ENCODE measurements around the gene PTP4A2. TPM values are rescaled to one million over a fixed set of nuclear protein-coding genes. Genes with fewer than 3 reads are reported as not detected.

The PTP4A2 gene
- total and polyA plus RNA-seq, 2 of the 13 experiments (the other 11 are each of a cell fraction or from before 2014, with no cell fraction given) = 173 to 225 TPM

DNA sequence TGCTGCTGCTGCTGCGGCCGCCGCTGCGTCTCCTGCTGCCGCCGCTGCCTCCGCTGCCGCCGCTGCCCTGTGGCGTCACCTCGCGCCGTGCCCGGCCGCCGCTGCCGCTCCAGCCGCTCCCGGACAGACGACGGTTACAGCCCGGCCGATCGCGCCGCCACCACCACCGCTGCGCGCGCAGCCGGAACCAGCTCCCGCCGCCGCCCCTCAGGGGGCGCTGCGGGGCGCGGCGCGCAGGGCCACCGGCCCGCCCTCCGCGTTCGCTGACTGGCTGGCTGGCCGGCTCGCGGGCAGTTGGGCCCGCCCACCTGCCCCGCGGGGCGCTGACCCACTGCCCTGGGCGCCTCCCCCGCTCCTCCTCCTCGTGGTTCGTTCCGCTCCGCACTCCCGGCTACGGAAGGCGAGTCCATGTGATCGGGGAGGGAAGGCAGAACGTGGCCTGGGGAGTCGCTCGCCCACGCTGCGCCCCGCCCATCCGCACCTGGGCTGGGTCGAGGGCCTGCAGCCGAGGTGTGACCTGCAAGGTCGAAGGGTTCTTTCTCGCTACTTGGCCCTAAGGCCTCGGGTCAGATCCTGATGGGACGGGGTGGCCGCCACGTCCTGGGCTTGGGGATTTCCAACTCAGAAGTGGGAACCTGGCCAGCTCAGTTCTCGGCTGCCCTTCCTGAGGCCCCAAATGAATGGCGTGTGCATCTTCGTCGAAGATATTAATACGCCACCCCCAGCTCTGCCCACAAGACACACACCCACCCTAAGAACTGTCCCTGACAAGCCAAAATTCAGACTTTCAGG, at the start of gene PTP4A2 (continued):
- TF ChIP-seq, protein P1, sequence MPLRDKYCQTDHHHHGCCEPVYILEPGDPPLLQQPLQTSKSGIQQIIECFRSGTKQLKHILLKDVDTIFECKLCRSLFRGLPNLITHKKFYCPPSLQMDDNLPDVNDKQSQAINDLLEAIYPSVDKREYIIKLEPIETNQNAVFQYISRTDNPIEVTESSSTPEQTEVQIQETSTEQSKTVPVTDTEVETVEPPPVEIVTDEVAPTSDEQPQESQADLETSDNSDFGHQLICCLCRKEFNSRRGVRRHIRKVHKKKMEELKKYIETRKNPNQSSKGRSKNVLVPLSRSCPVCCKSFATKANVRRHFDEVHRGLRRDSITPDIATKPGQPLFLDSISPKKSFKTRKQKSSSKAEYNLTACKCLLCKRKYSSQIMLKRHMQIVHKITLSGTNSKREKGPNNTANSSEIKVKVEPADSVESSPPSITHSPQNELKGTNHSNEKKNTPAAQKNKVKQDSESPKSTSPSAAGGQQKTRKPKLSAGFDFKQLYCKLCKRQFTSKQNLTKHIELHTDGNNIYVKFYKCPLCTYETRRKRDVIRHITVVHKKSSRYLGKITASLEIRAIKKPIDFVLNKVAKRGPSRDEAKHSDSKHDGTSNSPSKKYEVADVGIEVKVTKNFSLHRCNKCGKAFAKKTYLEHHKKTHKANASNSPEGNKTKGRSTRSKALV (CRISPR knock-in tag; IDR thresholded peaks at IDR 0.05) = peak; percentile 76
- no peak for TF ChIP-seq GRHL1 (CRISPR knock-in tag; conservative IDR thresholded peaks at IDR 0.05)
- TF ChIP-seq HOXA9 (CRISPR knock-in tag; IDR thresholded peaks at IDR 0.05; ENCODE audit: borderline replicate concordance) = peak; percentile 90
- TF ChIP-seq RFXANK (CRISPR knock-in tag; IDR thresholded peaks at IDR 0.05) = peak; percentile 84; the same call in 1 of the 2 replicates
- TF ChIP-seq TERF1 (CRISPR knock-in tag; IDR thresholded peaks at IDR 0.05) = no peak
- TF ChIP-seq TARDBP (CRISPR knock-in tag; IDR thresholded peaks at IDR 0.05) = peak; percentile 88
- TF ChIP-seq, protein P2, sequence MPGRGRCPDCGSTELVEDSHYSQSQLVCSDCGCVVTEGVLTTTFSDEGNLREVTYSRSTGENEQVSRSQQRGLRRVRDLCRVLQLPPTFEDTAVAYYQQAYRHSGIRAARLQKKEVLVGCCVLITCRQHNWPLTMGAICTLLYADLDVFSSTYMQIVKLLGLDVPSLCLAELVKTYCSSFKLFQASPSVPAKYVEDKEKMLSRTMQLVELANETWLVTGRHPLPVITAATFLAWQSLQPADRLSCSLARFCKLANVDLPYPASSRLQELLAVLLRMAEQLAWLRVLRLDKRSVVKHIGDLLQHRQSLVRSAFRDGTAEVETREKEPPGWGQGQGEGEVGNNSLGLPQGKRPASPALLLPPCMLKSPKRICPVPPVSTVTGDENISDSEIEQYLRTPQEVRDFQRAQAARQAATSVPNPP (CRISPR knock-in tag; IDR thresholded peaks at IDR 0.05) = peak; percentile 93
- peak; percentile 50; the same call in 1 of the 2 replicates for TF ChIP-seq MEIS2 (CRISPR knock-in tag; IDR thresholded peaks at IDR 0.05)
- TF ChIP-seq, protein P3, sequence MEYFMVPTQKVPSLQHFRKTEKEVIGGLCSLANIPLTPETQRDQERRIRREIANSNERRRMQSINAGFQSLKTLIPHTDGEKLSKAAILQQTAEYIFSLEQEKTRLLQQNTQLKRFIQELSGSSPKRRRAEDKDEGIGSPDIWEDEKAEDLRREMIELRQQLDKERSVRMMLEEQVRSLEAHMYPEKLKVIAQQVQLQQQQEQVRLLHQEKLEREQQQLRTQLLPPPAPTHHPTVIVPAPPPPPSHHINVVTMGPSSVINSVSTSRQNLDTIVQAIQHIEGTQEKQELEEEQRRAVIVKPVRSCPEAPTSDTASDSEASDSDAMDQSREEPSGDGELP (IDR thresholded peaks at IDR 0.05; ENCODE audit: borderline replicate concordance, low read depth) = peak; percentile 55; the same call in 1 of the 2 replicates
- TF ChIP-seq, protein P4, sequence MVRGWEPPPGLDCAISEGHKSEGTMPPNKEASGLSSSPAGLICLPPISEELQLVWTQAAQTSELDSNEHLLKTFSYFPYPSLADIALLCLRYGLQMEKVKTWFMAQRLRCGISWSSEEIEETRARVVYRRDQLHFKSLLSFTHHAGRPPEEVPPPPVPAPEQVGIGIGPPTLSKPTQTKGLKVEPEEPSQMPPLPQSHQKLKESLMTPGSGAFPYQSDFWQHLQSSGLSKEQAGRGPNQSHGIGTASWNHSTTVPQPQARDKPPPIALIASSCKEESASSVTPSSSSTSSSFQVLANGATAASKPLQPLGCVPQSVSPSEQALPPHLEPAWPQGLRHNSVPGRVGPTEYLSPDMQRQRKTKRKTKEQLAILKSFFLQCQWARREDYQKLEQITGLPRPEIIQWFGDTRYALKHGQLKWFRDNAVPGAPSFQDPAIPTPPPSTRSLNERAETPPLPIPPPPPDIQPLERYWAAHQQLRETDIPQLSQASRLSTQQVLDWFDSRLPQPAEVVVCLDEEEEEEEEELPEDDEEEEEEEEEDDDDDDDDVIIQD (CRISPR knock-in tag; IDR thresholded peaks at IDR 0.05; ENCODE audit: low read depth) = peak; percentile 75
- TF ChIP-seq POGK (CRISPR knock-in tag; conservative IDR thresholded peaks at IDR 0.05) = peak; percentile 95
- TF ChIP-seq SATB2 (CRISPR knock-in tag; IDR thresholded peaks at IDR 0.05) = peak; percentile 94; the same call in 1 of the 2 replicates
- peak; percentile 99; the same call in 1 of the 2 replicates for TF ChIP-seq ZNF678 (CRISPR knock-in tag; IDR thresholded peaks at IDR 0.05)
- TF ChIP-seq ETV6 (CRISPR knock-in tag; conservative IDR thresholded peaks at IDR 0.05) = 0 out of 2 replicates have a peak, but pooled peaks have one; percentile 70
- no peak for TF ChIP-seq CENPX (CRISPR knock-in tag; IDR thresholded peaks at IDR 0.05)
- peak; percentile 74; the same call in 1 of the 2 replicates for TF ChIP-seq ZNF670 (CRISPR knock-in tag; IDR thresholded peaks at IDR 0.05; ENCODE audit: borderline replicate concordance)
- peak; percentile 95 for TF ChIP-seq ZNF564 (CRISPR knock-in tag; IDR thresholded peaks at IDR 0.05)
- no peak; the same call in 1 of the 2 replicates for TF ChIP-seq ZNF816 (CRISPR knock-in tag; IDR thresholded peaks at IDR 0.05; ENCODE audit: borderline replicate concordance)

Data from HepG2 (cell line).